Endothelial cell of umbilical vein (primary cell): ENCODE results near the gene COX8C. TPM values are rescaled to one million over a fixed set of nuclear protein-coding genes. Genes with fewer than 3 reads are reported as not detected.

Experiments used
- BruUV-seq: library from RNA; stranded (reverse); fragments of 400-500 nt; replicated peaks from 2 replicates; lab custom pipeline; 2021; lab: Mats Ljungman, UMichigan
- CTCF ChIA-PET: fragments of 300-600, 350-600 bp; sonication (Branson Sonifier 250); formaldehyde crosslinking; loops from one replicate; lab custom pipeline; 2021; ENCODE audit warnings: antibody characterized with exemption, inconsistent platforms; lab: Charles Lee
- POLR2A ChIA-PET: fragments of 300-600, 350-600 bp; sonication (Branson Sonifier 250); formaldehyde crosslinking; loops from one replicate; lab custom pipeline; 2021; ENCODE audit warnings: antibody characterized with exemption, inconsistent platforms; lab: Charles Lee
- DNase-seq: peaks from one replicate; pipeline ENCODE4 v3.0.0-alpha.2; 2011; ENCODE audit warnings: low read depth, low spot score
- FAIRE-seq: peaks from 2 replicates; lab custom pipeline; 2011; peaks lifted over from hg19 to GRCh38; lab: Jason Lieb, UNC
- H2AFZ ChIP-seq: 2 replicates; pipeline ENCODE4 v1.6.0; 2012; ENCODE audit warnings: low read depth, low read length, control low read depth, inconsistent platforms
- H3K27ac ChIP-seq: 2 replicates; pipeline ENCODE4 v1.5.1; 2011; ENCODE audit warnings: low read depth, mild to moderate bottlenecking, control low read depth, low read length, moderate library complexity; ENCODE audit not compliant: insufficient read depth
- H3K27me3 ChIP-seq, 2 experiments: 2 replicates each; pipeline versions ENCODE4 v1.6.0 to v1.6.1; 2011; ENCODE audit warnings: low read length in 2 of 2, mixed read lengths in 1 of 2; ENCODE audit not compliant: control insufficient read depth in 2 of 2, insufficient read depth in 2 of 2
- H3K36me3 ChIP-seq, 2 experiments: 2 replicates in 1 of 2; 3 replicates in 1 of 2; pipeline ENCODE4 v1.5.1; 2011; ENCODE audit warnings: low read length in 2 of 2, mild to moderate bottlenecking in 1 of 2, moderate library complexity in 1 of 2; ENCODE audit not compliant: control insufficient read depth in 2 of 2, insufficient read depth in 2 of 2; ENCODE audit errors: extremely low read depth in 1 of 2
- H3K4me1 ChIP-seq: 3 replicates; pipeline ENCODE4 v1.5.1; 2011; ENCODE audit warnings: mild to moderate bottlenecking, low read length; ENCODE audit not compliant: control insufficient read depth, insufficient read depth; ENCODE audit errors: extremely low read depth
- H3K4me2 ChIP-seq: 2 replicates; pipeline ENCODE4 v1.6.1; 2011; ENCODE audit warnings: low read length, control low read depth, mixed read lengths; ENCODE audit not compliant: insufficient read depth
- H3K4me3 ChIP-seq, 3 experiments: fragments of 200-600 bp in 1 of 3; sonication (generic), shearing (Covaris generic) in 1 of 3; replicated peaks in 1 of 3; 2 replicates each; pipeline ENCODE4 v1.5.1; 2011 to 2016; ENCODE audit warnings: control low read depth in 3 of 3, low read length in 3 of 3, mild to moderate bottlenecking in 2 of 3, inconsistent platforms in 1 of 3, low read depth in 1 of 3, moderate library complexity in 1 of 3; ENCODE audit not compliant: insufficient read depth in 1 of 3
- H3K79me2 ChIP-seq: 2 replicates; pipeline ENCODE4 v1.6.0; 2012; ENCODE audit warnings: low read length, inconsistent platforms; ENCODE audit not compliant: control insufficient read depth, insufficient read depth
- H3K9ac ChIP-seq: replicated peaks from 2 replicates; pipeline ENCODE3; 2011; ENCODE audit warnings: low read length, control low read depth; ENCODE audit not compliant: insufficient read depth; ENCODE audit errors: extremely low read depth
- H3K9me1 ChIP-seq: replicated peaks from 3 replicates; pipeline ENCODE4 v1.6.0; 2011; ENCODE audit warnings: mild to moderate bottlenecking, low read length; ENCODE audit not compliant: control insufficient read depth, insufficient read depth; ENCODE audit errors: extremely low read depth
- H3K9me3 ChIP-seq: replicated peaks from 2 replicates; pipeline ENCODE4 v1.5.1; 2012; ENCODE audit warnings: low read length, inconsistent platforms; ENCODE audit not compliant: control insufficient read depth, insufficient read depth
- H4K20me1 ChIP-seq: replicated peaks from 2 replicates; pipeline ENCODE3; 2011; ENCODE audit warnings: mild to moderate bottlenecking, low read length; ENCODE audit not compliant: control insufficient read depth, insufficient read depth; ENCODE audit errors: extremely low read depth
- EZH2 ChIP-seq: IDR thresholded peaks from 2 replicates; pipeline ENCODE4 v1.6.1; 2012; ENCODE audit warnings: borderline replicate concordance, low read depth, mild to moderate bottlenecking, moderate library complexity, low read length, inconsistent platforms; ENCODE audit not compliant: severe bottlenecking
- GATA2 ChIP-seq: IDR thresholded peaks from 2 replicates; pipeline ENCODE4 v1.7.0; 2011; ENCODE audit warnings: low read depth, mild to moderate bottlenecking, moderate library complexity, mixed read lengths, low read length; ENCODE audit not compliant: insufficient read length, insufficient read depth
- MYC ChIP-seq: IDR thresholded peaks from one replicate; pipeline ENCODE4 v1.6.1; 2011; ENCODE audit warnings: mild to moderate bottlenecking, low read depth, low read length
- POLR2A ChIP-seq: IDR thresholded peaks from 2 replicates; pipeline ENCODE4 v1.6.1; 2012; ENCODE audit warnings: low read depth, mild to moderate bottlenecking, control low read depth, low read length
- POLR2AphosphoS5 ChIP-seq: IDR thresholded peaks from 2 replicates; pipeline ENCODE4 v1.6.1; 2012; ENCODE audit warnings: low read depth, mild to moderate bottlenecking, control low read depth, low read length, moderate library complexity; ENCODE audit not compliant: insufficient read depth
- dilution Hi-C: fragments of 300-500 bp; cut with MboI; formaldehyde crosslinking; loops from one replicate; pipeline ENCODE4 v1.15.0; 2019; ENCODE audit warnings: low sequenced_read_pairs; ENCODE audit not compliant: extremely low pct_ligation_motif_present
- intact Hi-C: fragments of 100-400 bp; cut with micrococcal nuclease; formaldehyde crosslinking; loops from one replicate; pipeline ENCODE4 v1.10.0; 2022
- polyA plus RNA-seq, 4 experiments: library from polyadenylated mRNA; depleted of rRNA in 3 of 4; stranded (reverse) in 3 of 4; unstranded in 1 of 4; fragments of >200 nt; gene quantifications; 2 replicates each; pipeline versions ENCODE4 v1.2.1 to v1.2.3, GENCODE V29; 2011 to 2012; ENCODE audit warnings: missing spikeins in 1 of 4
- total RNA-seq: library from RNA; stranded (reverse); gene quantifications from 2 replicates; pipeline ENCODE4 v1.2.3, GENCODE V29; 2021
- TF ChIP-seq, protein P1 (sequence below), 2 donors: IDR thresholded peaks; 1 replicate in 1 of 2; 2 replicates in 1 of 2; pipeline ENCODE4 v1.5.1; 2011; ENCODE audit warnings: low read length in 2 of 2, mild to moderate bottlenecking in 2 of 2, moderate library complexity in 2 of 2, control low read depth in 1 of 2, inconsistent platforms in 1 of 2, low read depth in 1 of 2; ENCODE audit not compliant: insufficient read depth in 1 of 2; ENCODE audit errors: extremely low read depth in 1 of 2
- TF ChIP-seq, protein P2 (sequence below): IDR thresholded peaks from 2 replicates; pipeline ENCODE4 v1.6.1; 2011; ENCODE audit not compliant: insufficient read depth, insufficient read length

COX8C gene
- total and polyA plus RNA-seq, 2 donors (not counting 3 experiments of a cell fraction or from before 2014, with no cell fraction given), result not detected

DNA sequence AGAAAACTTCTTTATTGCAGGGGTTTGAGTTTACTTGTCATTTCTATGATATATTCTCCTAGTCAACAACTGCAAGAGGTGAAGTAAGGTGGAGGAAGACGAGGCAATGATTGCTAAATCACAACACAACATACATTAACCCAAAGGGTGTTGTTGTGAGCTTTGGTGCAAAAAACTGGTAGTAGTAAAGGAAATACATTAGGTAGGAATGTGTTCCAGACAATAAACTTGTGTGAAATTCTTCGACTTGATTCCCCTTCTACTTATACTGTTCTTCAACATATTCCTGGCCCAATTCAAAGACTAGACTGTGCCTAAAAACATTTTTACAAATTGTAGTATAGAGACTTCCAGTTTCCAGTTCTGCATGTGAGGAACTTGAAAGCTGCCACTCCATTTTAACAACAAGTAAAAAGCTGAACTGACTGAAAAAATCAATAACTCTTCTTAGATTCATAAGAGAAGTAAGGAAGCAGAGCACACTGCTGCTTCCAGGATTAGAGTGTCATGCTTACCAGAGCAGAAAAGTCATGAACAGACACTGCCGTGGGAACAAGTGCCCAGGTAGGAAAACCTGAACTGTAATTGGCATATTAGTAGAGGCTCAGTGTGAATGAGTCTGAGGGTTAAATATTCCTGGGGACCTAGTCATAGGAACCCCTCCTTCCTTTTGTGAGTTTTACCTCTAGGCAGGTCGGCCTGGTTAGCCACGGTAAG lies 22.2 kb downstream of the COX8C start:
- Histone ChIP-seq H2AFZ (no peak overlapping the region), H3K9me1 (no peaks in the 10 kb centered on the region), H3K4me3 (no peak overlapping the region), H3K4me1 (no peaks in the 10 kb centered on the region), H3K4me2 (no peak overlapping the region), H3K27ac (no peak overlapping the region), H3K36me3 (no peaks in the 10 kb centered on the region), H3K9ac (no peak overlapping the region), H3K9me3 (no peaks in the 10 kb centered on the region), H4K20me1 (no peaks in the 10 kb centered on the region), H3K79me2 (no peaks in the 10 kb centered on the region), H3K27me3 (no peaks in the 10 kb centered on the region)
- BruUV-seq, result no TSS peak
- TF ChIP-seq, protein P1, sequence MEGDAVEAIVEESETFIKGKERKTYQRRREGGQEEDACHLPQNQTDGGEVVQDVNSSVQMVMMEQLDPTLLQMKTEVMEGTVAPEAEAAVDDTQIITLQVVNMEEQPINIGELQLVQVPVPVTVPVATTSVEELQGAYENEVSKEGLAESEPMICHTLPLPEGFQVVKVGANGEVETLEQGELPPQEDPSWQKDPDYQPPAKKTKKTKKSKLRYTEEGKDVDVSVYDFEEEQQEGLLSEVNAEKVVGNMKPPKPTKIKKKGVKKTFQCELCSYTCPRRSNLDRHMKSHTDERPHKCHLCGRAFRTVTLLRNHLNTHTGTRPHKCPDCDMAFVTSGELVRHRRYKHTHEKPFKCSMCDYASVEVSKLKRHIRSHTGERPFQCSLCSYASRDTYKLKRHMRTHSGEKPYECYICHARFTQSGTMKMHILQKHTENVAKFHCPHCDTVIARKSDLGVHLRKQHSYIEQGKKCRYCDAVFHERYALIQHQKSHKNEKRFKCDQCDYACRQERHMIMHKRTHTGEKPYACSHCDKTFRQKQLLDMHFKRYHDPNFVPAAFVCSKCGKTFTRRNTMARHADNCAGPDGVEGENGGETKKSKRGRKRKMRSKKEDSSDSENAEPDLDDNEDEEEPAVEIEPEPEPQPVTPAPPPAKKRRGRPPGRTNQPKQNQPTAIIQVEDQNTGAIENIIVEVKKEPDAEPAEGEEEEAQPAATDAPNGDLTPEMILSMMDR (IDR thresholded peaks at IDR 0.05; ENCODE audit: extremely low read depth in 1 of 2, insufficient read depth in 1 of 2, low read depth in 1 of 2, low read length in 2 of 2), result no peak
- TF ChIP-seq GATA2 (no peak), POLR2AphosphoS5 (no peak)
- CTCF ChIA-PET, result no interaction called here
- DNase-seq (no peak), FAIRE-seq (no peak)
- dilution Hi-C loops, result no loop called here
- intact Hi-C loops, result no loop called here
- POLR2A ChIA-PET, result no interaction called here

DNA sequence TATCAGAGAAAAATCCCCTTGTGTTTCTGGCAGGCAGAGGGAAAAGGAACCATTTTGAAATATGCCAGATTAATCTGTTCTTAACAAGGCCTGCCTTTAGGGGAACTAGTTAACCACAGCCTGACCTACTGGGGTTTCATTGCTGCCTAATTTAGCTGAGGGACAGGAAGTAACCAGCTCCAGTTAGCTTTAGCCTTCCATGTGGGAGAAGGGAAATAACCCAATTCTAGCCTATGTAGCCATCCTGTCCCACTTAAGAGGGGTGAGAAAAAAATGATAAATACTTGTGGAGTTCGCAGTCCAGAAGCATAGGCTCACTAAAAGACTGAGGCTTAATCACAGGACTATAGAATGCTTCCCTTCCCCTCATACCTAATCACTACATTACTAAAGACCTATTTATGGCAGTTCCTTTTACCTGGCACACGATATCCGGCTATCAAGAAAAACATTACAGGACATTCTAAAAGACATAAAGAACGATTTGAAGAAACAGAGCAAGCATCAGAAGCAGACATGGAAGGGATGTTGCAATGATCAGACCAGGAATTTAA lies 22.8 kb downstream of the COX8C start:
- Histone ChIP-seq H4K20me1 (no peaks in the 10 kb centered on the region), H3K9ac (no peak overlapping the region), H3K4me2 (no peak overlapping the region), H3K9me1 (no peaks in the 10 kb centered on the region), H2AFZ (no peak overlapping the region), H3K27ac (no peak overlapping the region), H3K36me3 (no peaks in the 10 kb centered on the region), H3K4me3 (no peak overlapping the region), H3K79me2 (no peaks in the 10 kb centered on the region), H3K27me3 (no peaks in the 10 kb centered on the region), H3K4me1 (no peaks in the 10 kb centered on the region), H3K9me3 (no peaks in the 10 kb centered on the region)
- DNase-seq, result no peak
- CTCF ChIA-PET, result no interaction called here
- no peak for TF ChIP-seq EZH2
- TF ChIP-seq, protein P2, sequence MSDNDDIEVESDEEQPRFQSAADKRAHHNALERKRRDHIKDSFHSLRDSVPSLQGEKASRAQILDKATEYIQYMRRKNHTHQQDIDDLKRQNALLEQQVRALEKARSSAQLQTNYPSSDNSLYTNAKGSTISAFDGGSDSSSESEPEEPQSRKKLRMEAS, result no peak
- no peak for TF ChIP-seq MYC
- TF ChIP-seq, protein P1 (IDR thresholded peaks at IDR 0.05; ENCODE audit: extremely low read depth in 1 of 2, insufficient read depth in 1 of 2, low read depth in 1 of 2, low read length in 2 of 2), result no peak
- TF ChIP-seq POLR2AphosphoS5, result no peak
- TF ChIP-seq POLR2A, result no peak
- POLR2A ChIA-PET, result no interaction called here
- intact Hi-C loops, result no loop called here
- no peak for FAIRE-seq
- dilution Hi-C loops, result no loop called here
- BruUV-seq, result no TSS peak
